ENCODE measurements around the gene FBXL2.

GRCh38 chr3:33236005-33236404 lies 41.2 kb upstream of the FBXL2 start:
- TF ChIP-seq POLR2A (IDR thresholded peaks at IDR 0.05; ENCODE audit: low read length), result no peak
- no peak for TF ChIP-seq GATA1 (IDR thresholded peaks at IDR 0.05; ENCODE audit: low read depth, low read length)

Data from erythroblast (primary cell).